HG02981 (cell line): ENCODE data around the gene DNM2.
"Not testable (repeated sequence)": the region's sequence is repeated elsewhere in the genome, so short reads cannot be mapped to it uniquely, and the experiment has no call there.

ENCODE experiments used
- ATAC-seq: cut with Tn5 transposase; IDR thresholded peaks from one replicate; pipeline ENCODE4 v1.9.1; 2021; ENCODE audit warnings: mild to moderate bottlenecking, moderate library complexity; ENCODE audit not compliant: unreplicated experiment

Gene DNM2

DNA sequence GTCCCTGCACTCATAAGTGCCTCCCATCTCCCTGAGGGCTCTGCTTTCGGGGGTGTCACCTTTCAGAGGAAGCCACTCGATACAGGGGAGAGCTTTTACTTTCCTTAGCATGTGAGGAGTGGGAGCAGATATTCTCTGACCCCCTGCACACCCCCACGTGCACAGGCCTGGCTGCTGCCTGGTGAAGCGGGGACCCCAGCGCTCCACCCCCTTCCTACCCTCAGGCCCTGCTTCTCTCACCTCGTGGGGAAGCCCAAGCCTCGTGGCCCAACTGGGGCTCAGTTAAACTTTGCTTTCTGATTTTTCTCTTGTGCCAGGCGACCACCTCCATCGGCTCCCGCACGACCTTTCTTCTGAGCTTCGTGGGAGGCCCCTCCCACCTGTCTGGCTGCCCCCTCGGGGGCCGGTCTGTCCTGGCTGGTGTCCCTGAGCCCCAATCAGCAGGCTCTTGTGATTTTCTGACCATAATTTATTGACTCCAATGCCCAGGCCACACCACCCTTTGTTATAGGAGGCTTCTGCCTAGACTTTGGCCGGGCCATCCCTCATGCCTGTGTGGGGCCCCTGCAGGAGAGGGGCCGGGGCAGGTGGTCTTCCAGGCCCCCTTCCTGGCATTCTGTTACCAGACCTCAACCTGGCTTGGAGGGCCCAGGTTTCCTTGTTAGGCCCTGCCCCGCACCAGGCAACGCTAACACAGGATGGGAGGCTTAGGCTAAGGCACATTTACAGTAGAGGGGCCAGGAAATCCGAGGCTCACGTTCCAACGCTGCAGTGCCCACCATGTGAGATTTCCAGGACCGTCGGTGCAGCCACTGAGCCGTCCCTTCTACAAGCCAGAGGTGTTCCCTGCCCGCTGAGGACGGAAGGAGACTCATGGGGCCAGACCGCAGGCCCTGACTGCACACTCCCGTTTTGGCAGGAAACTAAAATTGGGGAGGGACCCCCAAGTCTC, 114.4 kb downstream of the DNM2 start:
- ATAC-seq = no peak

GRCh38 chr19:10832939-10833296, 115.0 kb downstream of the DNM2 start:
- ATAC-seq = no peak

DNA sequence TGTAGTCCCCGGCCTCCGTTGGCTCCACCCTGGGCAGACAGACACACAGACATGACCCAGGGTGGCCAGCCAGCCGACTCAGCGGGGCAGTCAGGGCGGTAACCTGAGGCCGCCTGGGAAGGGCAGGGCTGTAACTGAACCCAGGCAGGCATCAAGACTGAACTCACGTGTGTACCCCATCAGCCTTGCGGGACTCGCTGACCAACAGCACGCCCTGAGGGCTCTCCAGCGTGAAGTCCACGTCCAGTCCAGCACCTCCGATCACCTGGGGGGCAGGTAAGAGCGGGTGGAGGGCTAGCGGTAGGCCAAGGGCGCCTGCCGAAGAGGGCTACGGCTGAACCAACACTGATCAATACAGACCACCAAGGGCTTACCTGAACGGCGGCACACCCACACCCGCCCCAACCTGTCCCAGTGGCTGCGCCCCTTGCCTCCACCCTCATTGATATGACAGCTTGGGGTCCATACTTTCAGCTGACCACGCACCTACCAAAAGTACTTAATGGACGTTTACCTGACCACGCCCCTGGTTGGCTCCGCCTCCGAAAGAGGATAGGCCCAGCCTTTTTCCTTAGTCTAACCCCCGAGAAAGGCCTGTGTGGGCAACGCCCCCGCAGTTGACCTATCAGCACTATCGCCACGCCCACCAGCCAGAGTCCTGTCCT, 117.3 kb downstream of the DNM2 start:
- no peak for ATAC-seq

- ATAC-seq = peak; percentile 77
Observed at GRCh38 chr19:10835754-10836478, 118.0 kb downstream of the DNM2 start, which contains the start of gene TMED1. TMED1 (minus strand) TSS chr19:10836212; CDS start chr19:10836191, 21 bp downstream.

DNA sequence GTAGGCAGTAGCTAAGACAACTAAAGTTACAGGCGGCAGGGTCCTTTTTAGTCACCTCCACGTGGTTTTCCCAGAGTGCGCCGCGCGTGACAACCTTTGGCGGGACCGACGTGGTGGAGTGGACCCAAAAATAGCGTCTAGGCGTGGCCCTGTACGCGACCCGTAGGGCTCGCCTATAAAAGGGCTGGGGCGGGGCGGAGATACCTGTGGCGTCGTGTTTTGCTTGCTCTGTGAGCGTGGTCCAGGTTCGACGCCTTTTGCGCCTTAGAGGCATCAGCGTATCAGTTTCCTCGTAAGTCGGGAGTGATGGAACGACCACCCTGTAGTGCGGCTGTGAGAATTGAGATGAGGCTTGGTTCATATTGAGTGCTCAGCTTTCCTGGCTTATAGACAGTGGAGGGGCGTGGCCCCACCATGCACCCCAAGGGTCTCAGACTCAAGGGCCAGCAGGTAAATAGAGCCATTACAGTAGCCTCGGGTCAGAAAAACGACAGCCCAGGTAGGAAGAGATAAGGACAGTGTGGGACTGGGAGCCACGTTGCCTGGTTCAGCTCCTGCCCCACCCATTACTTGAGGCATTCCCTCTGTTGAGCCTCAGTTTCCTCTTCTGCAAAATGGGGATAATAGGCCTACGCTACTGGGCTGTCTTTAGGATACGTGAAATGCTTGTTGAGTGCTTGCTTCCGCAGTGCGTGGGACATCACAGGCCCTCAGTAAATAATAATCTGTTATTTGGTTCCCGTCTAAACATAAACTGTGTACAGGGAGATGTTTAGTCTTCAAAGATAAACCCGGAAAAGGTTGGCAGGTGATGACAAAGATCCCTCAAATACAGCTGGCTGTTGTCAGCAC, 118.8 kb downstream of the DNM2 start:
- ATAC-seq = peak; percentile 9

GRCh38 chr19:10837649-10838048, 119.8 kb downstream of the DNM2 start:
- not testable (repeated sequence) for ATAC-seq

DNA sequence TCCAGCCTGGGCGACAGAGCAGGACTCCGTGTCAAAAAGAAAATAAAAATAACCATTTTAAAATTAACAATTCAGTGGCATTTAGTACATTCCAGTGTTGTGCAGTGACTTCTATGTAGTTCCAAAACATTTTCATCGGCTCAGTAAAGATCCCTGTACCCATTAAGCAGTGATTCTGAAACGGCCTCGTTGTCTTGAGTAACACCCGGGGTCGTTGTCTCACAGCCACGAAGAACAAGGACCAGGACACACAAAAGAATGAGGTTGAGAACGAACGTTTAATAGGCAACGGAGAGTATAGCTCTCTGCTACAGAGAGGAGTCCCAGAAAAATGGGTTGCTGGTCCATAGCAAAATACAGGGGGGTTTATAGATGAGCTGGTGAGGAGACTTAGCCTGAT, 120.5 kb downstream of the DNM2 start:
- no peak for ATAC-seq

- ATAC-seq = no peak
Observed at GRCh38 chr19:10839114-10840050, 121.5 kb downstream of the DNM2 start.

DNA sequence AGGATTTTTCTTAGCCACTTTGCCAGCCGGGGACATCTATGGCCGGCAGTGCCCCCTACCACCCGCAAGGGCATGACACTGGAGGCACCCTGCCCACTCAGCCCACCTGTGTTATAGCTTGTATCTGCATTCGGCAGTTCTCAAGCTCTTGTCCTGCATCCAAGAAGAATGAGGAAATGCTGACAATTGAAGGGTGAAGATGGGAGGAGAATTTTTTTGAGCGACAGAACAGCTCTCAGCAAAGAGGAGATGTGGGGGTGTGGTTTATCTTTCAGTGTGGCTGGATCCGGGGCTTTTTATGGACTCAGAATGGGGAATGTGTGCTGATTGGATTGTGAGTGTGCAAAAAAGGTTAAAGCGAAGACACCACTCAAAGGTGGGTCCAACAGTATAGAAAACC, 124.9 kb downstream of the DNM2 start:
- ATAC-seq = no peak

DNA sequence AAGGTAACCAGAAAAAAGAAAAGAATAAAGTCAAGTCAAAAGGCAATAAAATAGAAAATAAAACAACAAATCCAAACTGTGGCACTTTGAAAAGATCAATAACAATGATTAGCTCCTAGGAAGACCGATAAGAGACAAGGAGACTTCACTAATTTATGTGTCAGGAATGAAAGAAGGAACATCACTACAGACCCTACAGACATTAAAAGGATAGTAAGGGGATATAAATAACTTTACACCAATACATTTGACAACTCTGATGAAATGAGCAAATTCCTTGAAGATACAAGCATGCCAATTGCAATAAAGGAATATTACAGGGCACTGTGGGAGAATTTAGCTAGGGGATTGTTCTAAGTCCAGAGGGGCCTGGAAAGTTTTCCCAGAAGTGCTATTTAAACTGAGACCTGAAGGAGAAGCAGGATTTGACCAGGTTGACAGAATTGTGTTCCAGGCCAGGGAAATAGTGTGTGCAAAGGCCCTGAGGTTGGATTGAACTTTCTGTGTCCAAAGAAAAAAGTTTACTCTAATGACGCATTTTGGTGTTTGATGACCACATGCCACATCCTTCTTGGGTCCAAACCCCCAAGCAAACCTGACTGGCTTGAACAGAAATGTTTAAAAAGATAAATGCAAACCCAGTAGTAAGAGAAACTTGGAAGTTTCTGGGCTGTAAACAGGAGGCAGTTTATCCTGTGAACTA, 128.8 kb downstream of the DNM2 start:
- ATAC-seq = no peak

GRCh38 chr19:10848230-10848856, 130.5 kb downstream of the DNM2 start, which contains the start of gene C19orf38:
C19orf38 (plus strand) TSS chr19:10848415; CDS start chr19:10848509, 94 bp downstream.
- ATAC-seq = no peak

GRCh38 chr19:10850631-10851030, 132.8 kb downstream of the DNM2 start:
- no peak for ATAC-seq

DNA sequence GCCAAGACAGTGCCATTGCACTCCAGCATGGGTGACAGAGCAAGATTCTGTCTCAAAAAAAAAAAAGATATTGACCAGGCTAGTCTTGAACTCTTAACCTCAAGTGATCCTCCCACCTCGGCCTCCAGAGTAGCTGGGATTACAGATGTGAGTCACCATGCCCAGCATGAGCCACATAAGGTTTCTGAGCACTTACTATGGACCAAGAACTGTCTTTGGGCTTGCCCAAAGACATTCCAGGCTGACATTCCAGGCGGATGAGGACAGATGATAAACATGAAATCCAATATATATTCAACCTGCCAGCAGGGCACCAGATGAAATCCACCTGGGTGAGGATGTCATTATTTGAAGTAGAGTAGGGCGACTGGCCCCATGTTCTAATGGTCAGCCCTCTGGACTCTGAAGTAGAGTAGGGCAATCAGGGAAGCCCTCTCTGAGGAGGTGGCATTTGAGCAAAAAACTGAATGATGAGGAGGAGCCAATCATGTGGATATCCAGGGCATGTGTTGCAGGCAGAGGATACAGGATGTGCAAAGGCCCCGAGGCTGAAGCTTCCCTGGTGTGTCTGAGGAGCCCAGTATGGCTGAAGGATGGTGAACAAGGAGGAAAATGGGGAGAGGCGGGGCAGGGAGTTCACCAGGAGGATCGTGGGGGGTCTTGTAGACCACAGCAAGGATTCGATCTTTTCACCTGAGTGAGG, 134.4 kb downstream of the DNM2 start:
- no peak for ATAC-seq

GRCh38 chr19:10852941-10853340, 135.1 kb downstream of the DNM2 start:
- no peak for ATAC-seq

DNA sequence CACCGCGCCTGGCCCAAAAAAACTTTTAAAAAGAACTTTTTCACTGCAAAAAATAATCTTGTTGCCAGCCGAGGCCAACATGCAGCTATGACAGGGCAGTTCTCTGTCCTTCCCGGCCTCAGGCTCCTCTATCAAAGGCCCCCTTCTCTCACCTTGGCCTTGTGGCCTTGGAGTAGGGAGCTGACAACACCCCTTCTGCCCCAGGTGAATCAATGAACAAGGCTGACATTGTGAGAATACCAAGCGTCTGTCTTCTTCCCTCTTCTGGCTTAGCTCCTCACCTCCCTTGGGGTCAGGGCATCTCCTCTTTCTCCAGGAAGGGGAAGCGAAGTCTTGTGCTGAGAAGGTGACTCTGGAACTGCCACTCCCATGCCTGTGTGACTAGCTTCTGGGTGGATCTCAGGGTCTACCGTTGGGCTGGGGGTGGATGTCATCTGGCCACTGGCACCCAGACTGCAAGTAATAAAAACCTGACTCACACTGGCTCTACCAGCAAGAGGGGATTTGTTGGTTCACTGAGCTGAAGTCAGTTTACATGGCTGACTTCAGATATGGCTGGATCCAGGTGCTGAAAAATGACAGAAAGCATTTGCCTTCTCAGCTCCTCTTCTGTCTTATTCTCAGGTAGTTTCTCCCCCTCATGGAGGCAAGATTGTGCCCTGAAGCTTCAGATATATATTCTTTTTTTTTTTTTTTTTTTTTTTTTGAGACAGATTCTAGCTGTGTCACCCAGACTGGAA, 136.6 kb downstream of the DNM2 start:
- ATAC-seq = no peak

DNA sequence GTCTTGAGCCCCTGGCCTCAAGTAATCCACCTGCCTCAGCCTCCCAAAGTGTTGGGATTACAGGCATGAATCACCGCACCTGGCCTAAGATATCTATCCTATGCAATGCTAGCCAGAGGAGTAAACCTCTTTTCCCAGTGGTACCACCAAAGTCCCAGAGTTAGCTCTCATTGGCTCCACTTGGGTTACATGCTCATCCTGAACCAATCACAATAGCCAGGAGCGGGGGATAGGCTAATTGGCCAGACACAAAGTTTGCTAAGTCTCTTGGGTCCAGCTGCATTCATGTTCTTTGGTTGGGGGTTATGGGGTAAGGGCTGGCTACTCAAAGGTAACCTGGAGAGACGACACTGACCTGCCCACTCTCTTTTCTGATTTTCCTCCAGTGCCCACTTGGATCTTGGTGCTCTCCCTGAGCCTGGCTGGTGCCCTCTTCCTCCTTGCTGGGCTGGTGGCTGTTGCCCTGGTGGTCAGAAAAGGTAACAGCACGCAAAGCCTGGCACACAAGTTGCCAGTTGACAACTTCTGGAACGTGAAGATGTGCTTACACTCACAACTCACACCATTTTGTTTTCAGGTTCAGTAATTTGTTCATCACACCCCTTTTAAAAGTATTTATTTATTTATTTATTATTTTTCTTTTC, 138.1 kb downstream of the DNM2 start:
- no peak for ATAC-seq
